CD4-positive, alpha-beta T cell treated with Interleukin-15 for 4 hours (primary cell): ENCODE results near the gene KLK12.

Source experiments
- DNase-seq: peaks from one replicate; pipeline ENCODE4 v3.0.0-alpha.2; 2020; ENCODE audit warnings: low spot score

Gene KLK12

GRCh38 chr19:50981587-50982146, 53.1 kb downstream of the KLK12 start:
- DNase-seq, result no peak

GRCh38 chr19:50980208-50980607, 54.6 kb downstream of the KLK12 start:
- no peak for DNase-seq

GRCh38 chr19:50979758-50980157, 55.0 kb downstream of the KLK12 start:
- DNase-seq, result no peak
